ENCODE data around the gene EBPL.

DNA sequence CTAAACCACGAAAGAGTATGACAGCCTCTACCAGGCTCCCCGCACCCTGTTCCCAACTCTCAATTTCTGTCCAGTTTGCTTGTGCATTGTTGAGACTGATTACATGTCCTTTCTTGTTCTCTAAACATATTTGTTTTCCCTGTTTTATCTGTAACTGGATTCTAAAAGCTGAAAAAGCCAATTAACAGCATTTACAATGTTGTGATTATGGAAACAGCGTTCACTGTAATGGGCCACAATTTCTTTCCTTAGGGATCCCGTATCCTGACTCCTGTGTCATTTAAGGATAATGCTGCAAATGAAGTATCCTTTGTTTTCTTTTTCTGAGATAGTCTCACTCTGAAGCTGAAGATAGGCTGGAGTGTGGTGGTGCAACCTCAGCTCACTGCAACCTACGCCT, 20.5 kb downstream of the EBPL start:
- no peak for TF ChIP-seq POLR2A (IDR thresholded peaks at IDR 0.05)
- TF ChIP-seq, protein P1, sequence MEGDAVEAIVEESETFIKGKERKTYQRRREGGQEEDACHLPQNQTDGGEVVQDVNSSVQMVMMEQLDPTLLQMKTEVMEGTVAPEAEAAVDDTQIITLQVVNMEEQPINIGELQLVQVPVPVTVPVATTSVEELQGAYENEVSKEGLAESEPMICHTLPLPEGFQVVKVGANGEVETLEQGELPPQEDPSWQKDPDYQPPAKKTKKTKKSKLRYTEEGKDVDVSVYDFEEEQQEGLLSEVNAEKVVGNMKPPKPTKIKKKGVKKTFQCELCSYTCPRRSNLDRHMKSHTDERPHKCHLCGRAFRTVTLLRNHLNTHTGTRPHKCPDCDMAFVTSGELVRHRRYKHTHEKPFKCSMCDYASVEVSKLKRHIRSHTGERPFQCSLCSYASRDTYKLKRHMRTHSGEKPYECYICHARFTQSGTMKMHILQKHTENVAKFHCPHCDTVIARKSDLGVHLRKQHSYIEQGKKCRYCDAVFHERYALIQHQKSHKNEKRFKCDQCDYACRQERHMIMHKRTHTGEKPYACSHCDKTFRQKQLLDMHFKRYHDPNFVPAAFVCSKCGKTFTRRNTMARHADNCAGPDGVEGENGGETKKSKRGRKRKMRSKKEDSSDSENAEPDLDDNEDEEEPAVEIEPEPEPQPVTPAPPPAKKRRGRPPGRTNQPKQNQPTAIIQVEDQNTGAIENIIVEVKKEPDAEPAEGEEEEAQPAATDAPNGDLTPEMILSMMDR (IDR thresholded peaks at IDR 0.05): no peak
